Measurements from ENCODE around the gene XPNPEP3.

DNA sequence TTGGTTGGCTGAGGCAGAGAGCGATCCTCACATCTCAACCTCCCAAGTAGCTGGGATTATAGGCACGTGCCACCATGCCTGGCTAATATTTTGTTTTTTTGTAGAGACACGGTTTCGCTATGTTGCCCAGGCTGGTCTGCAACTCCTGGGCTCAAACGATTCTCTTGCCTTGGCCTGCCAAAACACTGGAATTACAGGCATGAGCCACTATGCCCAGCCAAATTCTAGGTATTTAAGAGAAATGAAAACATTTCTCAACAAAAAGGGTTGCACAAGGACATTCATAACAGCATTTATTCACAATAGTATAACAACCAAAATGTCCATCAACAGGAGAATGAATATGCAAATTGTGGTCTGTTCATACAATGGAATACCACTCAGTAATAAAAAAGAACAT lies 62.5 kb downstream of the XPNPEP3 start:
- no peak for TF ChIP-seq POLR2AphosphoS5 (IDR thresholded peaks at IDR 0.05)
- TF ChIP-seq, protein P1, sequence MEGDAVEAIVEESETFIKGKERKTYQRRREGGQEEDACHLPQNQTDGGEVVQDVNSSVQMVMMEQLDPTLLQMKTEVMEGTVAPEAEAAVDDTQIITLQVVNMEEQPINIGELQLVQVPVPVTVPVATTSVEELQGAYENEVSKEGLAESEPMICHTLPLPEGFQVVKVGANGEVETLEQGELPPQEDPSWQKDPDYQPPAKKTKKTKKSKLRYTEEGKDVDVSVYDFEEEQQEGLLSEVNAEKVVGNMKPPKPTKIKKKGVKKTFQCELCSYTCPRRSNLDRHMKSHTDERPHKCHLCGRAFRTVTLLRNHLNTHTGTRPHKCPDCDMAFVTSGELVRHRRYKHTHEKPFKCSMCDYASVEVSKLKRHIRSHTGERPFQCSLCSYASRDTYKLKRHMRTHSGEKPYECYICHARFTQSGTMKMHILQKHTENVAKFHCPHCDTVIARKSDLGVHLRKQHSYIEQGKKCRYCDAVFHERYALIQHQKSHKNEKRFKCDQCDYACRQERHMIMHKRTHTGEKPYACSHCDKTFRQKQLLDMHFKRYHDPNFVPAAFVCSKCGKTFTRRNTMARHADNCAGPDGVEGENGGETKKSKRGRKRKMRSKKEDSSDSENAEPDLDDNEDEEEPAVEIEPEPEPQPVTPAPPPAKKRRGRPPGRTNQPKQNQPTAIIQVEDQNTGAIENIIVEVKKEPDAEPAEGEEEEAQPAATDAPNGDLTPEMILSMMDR (IDR thresholded peaks at IDR 0.05), result no peak
- no peak for TF ChIP-seq POLR2A (IDR thresholded peaks at IDR 0.05)
